Stimulated activated CD4-positive, alpha-beta T cell treated with anti-CD3 and anti-CD28 coated beads, Interleukin-1b, Interleukin-23, amount 100 ng/mL, for 24 hours (primary cell): ENCODE data around the gene ZBTB7C.

Experiments
- DNase-seq, 4 experiments: peaks; one replicate each; pipeline ENCODE4 v3.0.0-alpha.2; 2020; ENCODE audit warnings: low read depth in 4 of 4, low spot score in 1 of 4

ZBTB7C gene

DNA sequence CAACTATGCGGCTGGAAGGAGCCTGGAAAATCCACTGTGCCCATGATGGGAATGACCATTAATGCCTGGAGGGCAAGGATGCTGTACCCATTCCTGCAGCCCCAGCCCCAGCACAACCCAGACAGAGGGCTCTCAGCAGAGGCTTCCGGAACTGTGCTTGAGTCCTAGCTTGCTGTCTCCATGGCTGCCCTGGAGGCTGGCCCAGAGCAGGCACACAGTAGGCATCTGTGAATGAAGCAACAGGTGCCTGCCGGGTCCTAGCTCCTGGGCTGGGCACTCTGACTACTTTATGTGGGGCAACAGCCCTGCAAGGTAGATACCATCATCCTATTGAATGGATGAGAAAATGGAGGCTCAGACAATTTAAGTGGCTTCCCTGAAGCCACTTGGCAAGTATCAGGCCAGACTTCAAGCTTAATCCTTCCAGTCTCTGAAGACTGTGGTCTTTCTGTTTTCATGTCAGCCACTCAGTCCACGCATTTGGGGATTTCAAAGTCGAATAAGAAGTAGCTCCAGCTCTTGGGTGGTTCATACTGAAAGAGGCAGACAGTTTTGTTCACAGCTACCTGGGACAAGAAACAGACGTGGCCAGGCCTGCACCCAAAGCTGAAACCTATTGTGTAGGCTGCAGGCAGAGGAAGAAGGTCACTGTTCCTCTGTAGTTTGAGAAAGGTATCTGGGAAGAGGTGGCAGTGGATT lies 237.5 kb downstream of the ZBTB7C start:
- no peak for DNase-seq

DNA sequence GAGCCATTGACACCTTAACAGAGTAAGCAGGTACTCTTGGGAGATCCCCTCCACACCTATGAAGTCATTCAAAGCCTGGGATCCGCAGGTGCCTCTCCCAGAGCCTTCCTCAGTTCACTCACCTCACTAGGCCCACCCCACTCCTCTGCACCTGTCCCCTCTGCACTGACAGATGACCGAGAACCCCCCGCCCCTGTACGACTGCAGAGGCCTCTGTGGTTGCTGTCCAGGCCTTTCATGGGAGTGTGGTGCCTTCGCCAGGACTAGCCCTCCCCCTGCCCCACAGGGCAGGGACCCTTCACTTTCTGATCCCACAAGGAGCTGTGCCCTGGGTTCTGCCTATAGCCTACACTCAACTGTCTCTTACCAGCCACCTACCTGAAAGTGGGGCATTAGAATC lies 238.5 kb downstream of the ZBTB7C start:
- DNase-seq: no peak

- no peak for DNase-seq
These were observed 240.3 kb downstream of the ZBTB7C start for GRCh38 chr18:48168861-48169260.

- DNase-seq: no peak
These were observed 241.3 kb downstream of the ZBTB7C start for GRCh38 chr18:48167897-48168253.

GRCh38 chr18:48166336-48166875 lies 242.8 kb downstream of the ZBTB7C start:
- no peak for DNase-seq

- no peak for DNase-seq
These were observed 243.9 kb downstream of the ZBTB7C start for GRCh38 chr18:48165111-48165866.

DNA sequence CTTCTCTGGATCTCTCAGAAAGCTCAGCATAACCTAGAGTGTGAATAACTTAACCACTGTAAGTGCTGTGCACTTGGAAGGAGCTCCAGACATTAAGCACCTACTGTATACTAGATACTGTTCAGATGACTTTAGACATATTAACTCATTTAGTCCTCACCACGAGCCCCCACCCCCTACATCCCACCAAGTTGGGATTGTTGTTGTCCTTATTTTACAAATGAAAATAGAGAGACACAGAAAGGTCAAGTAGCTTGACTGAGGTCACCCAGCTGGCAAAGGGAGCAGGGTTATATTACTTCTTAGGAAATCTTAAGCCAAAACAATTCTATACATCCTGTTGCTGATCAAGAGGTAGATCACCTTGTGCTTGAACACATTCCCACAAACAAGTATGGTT lies 244.5 kb downstream of the ZBTB7C start:
- DNase-seq: no peak

DNA sequence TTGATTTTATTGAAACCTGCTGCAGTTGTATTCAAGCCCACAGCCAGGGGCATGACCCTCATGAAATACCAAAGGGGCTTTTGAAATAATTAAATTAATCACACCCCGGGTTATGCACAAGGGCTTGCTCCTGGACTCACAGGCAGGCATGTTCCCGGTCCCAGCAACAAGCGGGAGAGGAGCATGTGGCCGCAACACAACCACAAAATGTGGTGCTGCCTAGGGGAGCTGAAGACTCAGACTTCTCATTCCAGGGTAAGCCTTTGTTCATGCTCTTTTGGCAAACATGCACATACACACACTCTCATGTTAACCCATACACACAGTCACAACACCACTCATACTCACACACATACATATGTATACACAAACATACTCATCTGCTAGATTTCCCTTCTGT lies 245.1 kb downstream of the ZBTB7C start:
- DNase-seq: no peak

DNA sequence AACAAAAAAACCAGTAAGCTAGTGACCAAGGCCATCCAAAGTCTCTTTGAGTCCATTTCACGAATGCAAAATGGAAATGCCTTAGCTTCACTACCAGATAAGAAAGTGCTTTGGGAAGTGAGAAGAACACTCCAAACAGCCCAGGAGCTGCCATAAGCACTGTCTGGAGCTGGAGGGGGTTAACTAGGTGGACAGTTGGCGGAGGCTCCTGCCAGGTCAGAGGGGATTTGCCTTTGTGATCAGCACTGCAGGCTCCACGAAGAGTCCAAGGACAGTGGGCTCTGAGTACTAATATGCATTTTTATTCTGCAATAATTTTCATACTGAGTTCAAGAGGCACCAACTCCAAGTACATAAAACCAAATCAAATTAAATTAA lies 245.5 kb downstream of the ZBTB7C start:
- DNase-seq: no peak

DNA sequence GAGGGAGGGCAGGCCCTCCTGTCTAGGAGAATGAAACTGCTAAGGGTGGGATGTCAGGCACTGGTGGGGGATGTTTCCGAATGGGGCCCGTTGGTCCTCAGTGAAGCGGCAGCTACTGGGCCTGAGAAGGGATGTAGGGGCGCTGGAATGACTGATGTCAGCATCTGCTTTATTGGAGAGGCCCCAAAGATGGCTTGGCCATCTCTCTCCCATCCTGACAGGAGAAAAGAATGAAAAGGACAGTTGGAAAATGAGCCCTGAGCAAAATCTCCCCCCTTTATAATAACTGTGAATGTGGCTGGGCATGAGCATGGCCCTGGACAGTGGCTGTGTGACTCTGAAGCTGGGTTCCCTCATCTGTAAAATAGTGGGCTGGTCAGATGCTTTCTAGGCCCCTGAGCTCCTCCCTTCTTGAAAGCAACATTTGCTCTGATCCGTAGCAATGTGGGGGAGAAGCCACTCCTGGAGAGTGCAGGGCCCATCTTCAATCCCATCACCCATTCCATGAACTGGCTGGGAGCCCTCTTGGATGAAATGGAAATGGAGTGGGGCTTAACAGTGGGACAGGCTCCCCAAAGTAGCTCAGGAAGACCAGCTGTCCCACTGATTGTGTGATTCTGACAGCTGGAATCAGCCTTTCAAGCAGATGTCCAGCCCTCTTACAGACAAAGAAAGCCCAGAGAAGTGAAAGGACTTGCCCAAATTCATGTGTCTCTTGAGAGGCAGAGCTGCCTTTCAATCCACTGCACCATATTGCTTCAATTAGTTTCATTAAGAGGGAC lies 246.0 kb downstream of the ZBTB7C start:
- DNase-seq: no peak

DNA sequence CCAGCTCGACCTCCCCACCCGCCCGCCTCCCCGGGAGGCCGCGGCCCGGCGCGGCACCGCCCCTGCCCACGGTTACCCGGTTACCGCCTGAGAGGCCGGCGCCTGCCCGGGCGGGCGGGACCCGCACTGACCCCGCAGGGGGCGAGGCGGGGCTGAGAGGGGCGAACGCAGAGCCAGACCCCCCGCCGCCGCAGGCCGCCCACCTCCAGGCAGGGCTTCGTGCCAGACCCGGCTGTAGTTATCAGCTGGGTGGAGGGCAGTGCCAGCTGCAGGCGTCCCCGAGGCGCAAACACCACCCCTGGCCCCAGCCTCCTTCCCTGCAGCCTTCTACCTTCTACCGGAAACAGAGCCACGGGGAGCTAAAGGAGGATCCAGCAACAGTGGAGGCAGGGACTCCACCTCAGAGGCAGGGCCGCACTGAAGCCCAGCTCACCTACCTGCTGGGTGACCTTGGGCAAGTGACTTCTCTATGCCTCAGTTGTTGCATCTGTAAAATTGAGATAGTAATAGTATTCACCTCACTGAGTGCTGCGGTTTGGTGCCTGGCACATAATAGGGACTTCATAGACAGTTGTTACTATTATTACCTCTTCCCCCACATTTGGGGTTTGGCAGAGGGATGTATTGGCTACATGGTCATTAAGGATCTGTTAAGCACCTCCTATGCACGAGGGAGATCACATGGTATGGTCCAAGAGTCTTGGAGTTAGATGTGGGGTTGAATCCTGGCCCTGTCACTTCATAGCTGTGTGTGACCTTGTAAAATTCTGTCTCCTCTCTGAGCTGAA lies 247.1 kb downstream of the ZBTB7C start:
- no peak for DNase-seq

DNA sequence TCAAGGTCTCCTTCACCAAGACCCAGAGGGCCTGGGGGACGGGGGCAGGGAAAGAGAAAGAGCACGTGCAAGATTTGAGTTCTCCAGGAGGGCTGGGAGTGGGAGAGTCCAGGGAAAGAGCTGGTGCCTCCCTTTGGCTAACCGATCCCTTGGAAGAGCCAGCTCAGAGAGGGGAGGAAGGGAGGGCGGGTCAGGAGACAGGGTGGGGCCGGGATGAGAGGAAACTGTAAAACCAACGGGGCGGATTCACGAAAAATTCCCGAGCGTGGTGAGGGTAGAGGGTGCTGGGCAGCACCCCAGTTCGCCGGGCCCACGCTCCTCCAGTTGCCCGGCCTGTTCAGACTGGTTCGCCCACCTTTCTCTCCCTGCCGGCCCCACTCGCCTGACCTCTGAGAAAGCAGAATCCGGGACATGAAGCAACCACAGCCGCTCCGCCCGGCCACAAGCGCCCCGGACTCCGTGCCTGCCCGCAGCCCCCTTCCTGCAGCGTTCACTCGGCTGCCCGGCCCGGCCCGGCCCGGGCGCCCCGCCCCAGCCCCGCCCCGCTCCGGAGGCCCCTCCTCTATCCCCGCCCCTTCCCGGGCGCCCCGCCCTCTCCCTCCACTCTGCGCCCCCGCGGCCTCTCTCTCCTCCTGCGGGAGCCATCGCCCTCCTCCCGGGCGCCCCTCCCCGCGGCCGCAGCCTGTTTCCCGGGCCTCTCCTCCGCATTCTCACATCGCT lies 247.8 kb downstream of the ZBTB7C start:
- peak; percentile 37 to 55 (median 51) for DNase-seq

GRCh38 chr18:48160622-48161021 lies 248.6 kb downstream of the ZBTB7C start:
- no peak for DNase-seq

- DNase-seq: no peak
These were observed 249.4 kb downstream of the ZBTB7C start for GRCh38 chr18:48159816-48160215.

DNA sequence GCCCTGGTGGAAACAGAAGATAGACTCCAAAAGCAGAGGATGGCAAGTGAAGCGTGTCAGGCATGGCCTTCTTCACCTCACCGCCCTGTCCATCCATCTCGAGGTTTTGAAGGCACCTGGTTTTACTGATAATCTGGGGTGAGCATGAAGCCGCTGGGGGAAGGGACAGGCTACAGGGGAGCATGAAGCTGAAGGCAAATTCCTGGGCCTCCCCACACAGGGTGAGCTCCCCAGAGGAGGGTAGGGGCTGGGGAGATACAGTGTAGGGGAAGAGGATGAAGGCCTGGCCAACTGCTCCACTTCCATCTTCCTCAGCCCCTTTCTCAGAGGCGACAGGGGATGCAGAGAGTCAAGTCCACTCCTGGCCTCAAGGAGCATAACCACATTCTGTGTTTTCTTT lies 250.5 kb downstream of the ZBTB7C start:
- DNase-seq: no peak

DNA sequence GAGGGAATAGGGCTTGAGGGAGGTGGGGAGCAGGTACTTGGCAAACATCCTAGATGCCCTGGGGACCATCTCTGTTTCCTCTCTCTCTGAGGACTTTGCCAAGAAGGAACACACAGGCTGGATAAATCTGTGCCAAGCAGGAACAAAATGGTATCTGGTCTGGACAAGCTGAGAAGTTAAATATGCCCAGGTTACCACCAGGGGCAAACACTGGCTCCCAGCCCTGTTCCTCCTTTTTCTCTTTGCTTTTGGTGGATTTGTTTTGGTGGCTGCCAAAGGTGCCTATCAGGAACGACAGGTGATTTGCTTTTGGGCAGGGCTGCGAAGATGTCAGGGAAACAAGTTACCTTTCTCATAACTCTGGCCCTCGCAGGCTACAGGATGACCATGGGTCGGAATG lies 251.2 kb downstream of the ZBTB7C start:
- DNase-seq: no peak

- no peak for DNase-seq
These were observed 253.3 kb downstream of the ZBTB7C start for GRCh38 chr18:48155856-48156255.

DNA sequence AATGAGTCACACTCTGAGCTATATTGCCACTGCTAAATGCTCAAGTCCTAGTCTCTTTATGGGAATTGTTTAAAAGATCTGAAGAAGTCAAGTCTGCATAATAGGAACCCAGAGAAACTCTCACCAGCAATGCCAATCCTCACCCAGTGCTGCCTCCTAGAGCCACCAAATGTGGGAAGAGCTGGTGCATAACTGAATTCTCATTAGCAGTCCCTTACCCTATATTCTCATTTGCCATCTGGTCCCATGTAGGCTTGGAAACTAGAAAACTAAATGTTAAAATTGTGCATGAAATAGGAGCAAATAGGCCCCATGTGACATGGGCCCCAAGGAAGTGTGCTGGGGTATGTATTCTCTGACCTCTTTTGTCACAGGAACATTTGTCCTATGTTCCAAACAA lies 254.4 kb downstream of the ZBTB7C start:
- DNase-seq: no peak

GRCh38 chr18:48153613-48154481 lies 255.3 kb downstream of the ZBTB7C start:
- no peak for DNase-seq
